GM12874 (cell line): Measurements from ENCODE around the gene YJU2.

ENCODE experiments used
- CTCF ChIP-seq: IDR thresholded peaks from 2 replicates; pipeline ENCODE4 v1.5.1; 2011; ENCODE audit warnings: low read depth, mild to moderate bottlenecking, control low read depth, low read length, moderate library complexity; ENCODE audit not compliant: insufficient read depth

The YJU2 gene

GRCh38 chr19:4267901-4268815, 21.3 kb downstream of the YJU2 start:
- TF ChIP-seq CTCF, result no peak

GRCh38 chr19:4268816-4269430, 22.0 kb downstream of the YJU2 start:
- TF ChIP-seq CTCF, result no peak

- no peak for TF ChIP-seq CTCF
Measured at GRCh38 chr19:4272894-4273293, 26.0 kb downstream of the YJU2 start.

GRCh38 chr19:4277191-4277696, 30.4 kb downstream of the YJU2 start:
- TF ChIP-seq CTCF, result no peak

GRCh38 chr19:4278010-4278409, 31.1 kb downstream of the YJU2 start:
- no peak for TF ChIP-seq CTCF

- no peak for TF ChIP-seq CTCF
Measured at GRCh38 chr19:4278419-4279266, 31.8 kb downstream of the YJU2 start, which contains the start of gene SHD. SHD (plus strand) TSS chr19:4279266; CDS start chr19:4280064, 798 bp downstream.

GRCh38 chr19:4279267-4279529, 32.3 kb downstream of the YJU2 start:
- TF ChIP-seq CTCF, result no peak
